KMS-11 (cell line): ENCODE results near the gene LSM4.

ENCODE experiments used
- H2AFZ ChIP-seq: fragments of 200-600 bp; sonication (generic); 2 replicates; pipeline ENCODE4 v1.6.1; 2016; ENCODE audit warnings: antibody characterized with exemption, mixed run types, low read depth
- H3K27ac ChIP-seq: fragments of 200-600 bp; sonication (generic); 2 replicates; pipeline ENCODE4 v1.6.1; 2016; ENCODE audit warnings: mild to moderate bottlenecking, mixed run types
- H3K27me3 ChIP-seq: fragments of 200-600 bp; sonication (generic); 2 replicates; pipeline ENCODE4 v1.6.1; 2017; ENCODE audit warnings: mild to moderate bottlenecking, low read depth, mixed run types, moderate library complexity; ENCODE audit not compliant: insufficient read depth
- H3K36me3 ChIP-seq: fragments of 200-600 bp; sonication (generic); 2 replicates; pipeline ENCODE4 v1.6.1; 2017; ENCODE audit warnings: mild to moderate bottlenecking, mixed run types; ENCODE audit not compliant: insufficient read depth
- H3K4me1 ChIP-seq: fragments of 200-600 bp; sonication (generic); 2 replicates; pipeline ENCODE4 v1.6.1; 2016; ENCODE audit warnings: mild to moderate bottlenecking, low read depth, mixed run types; ENCODE audit not compliant: poor library complexity, severe bottlenecking
- H3K4me2 ChIP-seq: fragments of 200-600 bp; sonication (generic); 2 replicates; pipeline ENCODE4 v1.7.0; 2016; ENCODE audit warnings: mild to moderate bottlenecking, mixed run types
- H3K4me3 ChIP-seq: fragments of 200-600 bp; sonication (generic); IDR thresholded peaks from 2 replicates; pipeline ENCODE4 v1.6.1; 2017; ENCODE audit warnings: low read depth, low read length, mixed read lengths; ENCODE audit not compliant: insufficient read depth
- H3K79me2 ChIP-seq: fragments of 200-600 bp; sonication (generic); 2 replicates; pipeline ENCODE4 v1.6.1; 2016; ENCODE audit warnings: low read depth, mixed run types; ENCODE audit not compliant: insufficient read depth
- H3K9ac ChIP-seq: fragments of 200-600 bp; sonication (generic); 2 replicates; pipeline ENCODE4 v1.6.1; 2016; ENCODE audit warnings: mild to moderate bottlenecking, mixed run types
- H4K20me1 ChIP-seq: fragments of 200-600 bp; sonication (generic); 2 replicates; pipeline ENCODE4 v1.6.1; 2016; ENCODE audit warnings: mild to moderate bottlenecking, mixed run types; ENCODE audit not compliant: insufficient read depth
- CTCF ChIP-seq: fragments of 200-600 bp; sonication (generic); conservative IDR thresholded peaks from 2 replicates; pipeline ENCODE4 v1.6.1; 2017; ENCODE audit warnings: low read depth, mild to moderate bottlenecking, antibody characterized with exemption, low read length, moderate library complexity, mixed read lengths

Gene LSM4

GRCh38 chr19:18317961-18318800, 4.7 kb downstream of the LSM4 start:
- no peaks in the 10 kb centered on the region for H3K27me3 ChIP-seq
- no peak overlapping the region for H3K9ac ChIP-seq
- no peak for TF ChIP-seq CTCF
- H3K4me2 ChIP-seq = no peak overlapping the region
- peaks cover 46% of the 10 kb centered on the region for H3K79me2 ChIP-seq
- H3K4me1 ChIP-seq = peaks cover 8% of the 10 kb centered on the region
- no peaks in the 10 kb centered on the region for H4K20me1 ChIP-seq
- H3K36me3 ChIP-seq = no peaks in the 10 kb centered on the region
- no peak overlapping the region for H3K4me3 ChIP-seq
- no peak overlapping the region for H2AFZ ChIP-seq
- no peak overlapping the region for H3K27ac ChIP-seq

- Histone ChIP-seq H3K27ac (no peak overlapping the region), H3K79me2 (peaks cover 9% of the 10 kb centered on the region; the same call in 1 of the 2 replicates), H3K4me1 (no peaks in the 10 kb centered on the region), H3K4me3 (no peak overlapping the region), H3K36me3 (no peaks in the 10 kb centered on the region; the same call in 1 of the 2 replicates), H3K9ac (no peak overlapping the region), H3K4me2 (no peak overlapping the region), H3K27me3 (no peaks in the 10 kb centered on the region), H4K20me1 (no peaks in the 10 kb centered on the region), H2AFZ (no peak overlapping the region)
- no peak for TF ChIP-seq CTCF
Observed at GRCh38 chr19:18313398-18313797, 9.5 kb downstream of the LSM4 start.

- no peak for TF ChIP-seq CTCF
- H3K27ac ChIP-seq = no peak overlapping the region
- no peaks in the 10 kb centered on the region for H4K20me1 ChIP-seq
- H3K4me1 ChIP-seq = no peaks in the 10 kb centered on the region
- H3K36me3 ChIP-seq = no peaks in the 10 kb centered on the region; the same call in 1 of the 2 replicates
- no peak overlapping the region for H3K9ac ChIP-seq
- H2AFZ ChIP-seq = no peak overlapping the region
- no peaks in the 10 kb centered on the region; the same call in 1 of the 2 replicates for H3K79me2 ChIP-seq
- H3K4me3 ChIP-seq = no peak overlapping the region
- no peaks in the 10 kb centered on the region for H3K27me3 ChIP-seq
- no peak overlapping the region for H3K4me2 ChIP-seq
Observed at GRCh38 chr19:18312092-18312534, 10.8 kb downstream of the LSM4 start.

GRCh38 chr19:18311502-18312091, 11.3 kb downstream of the LSM4 start:
- H3K4me3 ChIP-seq = no peak overlapping the region
- H3K27ac ChIP-seq = no peak overlapping the region
- no peaks in the 10 kb centered on the region; the same call in 1 of the 2 replicates for H3K36me3 ChIP-seq

More at GRCh38 chr19:18311502-18312091, 11.3 kb downstream of the LSM4 start:
- Histone ChIP-seq H3K4me1 (no peaks in the 10 kb centered on the region), H2AFZ (no peak overlapping the region), H3K27me3 (no peaks in the 10 kb centered on the region), H4K20me1 (no peaks in the 10 kb centered on the region), H3K4me2 (no peak overlapping the region), H3K9ac (no peak overlapping the region), H3K79me2 (no peaks in the 10 kb centered on the region; the same call in 1 of the 2 replicates)
- no peak for TF ChIP-seq CTCF
